Stimulated activated CD8-positive, alpha-beta memory T cell treated with anti-CD3 and anti-CD28 coated beads, Interleukin-15, amount 100 ng/mL, for 24 hours (primary cell): ENCODE data around the gene TOGARAM2.

Experiments
- DNase-seq: peaks from one replicate; pipeline ENCODE4 v3.0.0-alpha.2; 2020; ENCODE audit warnings: low read depth

The TOGARAM2 gene

GRCh38 chr2:29053670-29054400, 72.7 kb downstream of the TOGARAM2 start:
- no peak for DNase-seq

GRCh38 chr2:29054430-29054829, 73.3 kb downstream of the TOGARAM2 start:
- no peak for DNase-seq

GRCh38 chr2:29055601-29056000, 74.5 kb downstream of the TOGARAM2 start:
- DNase-seq: no peak

- no peak for DNase-seq
Observed at GRCh38 chr2:29056452-29056851, 75.4 kb downstream of the TOGARAM2 start.

- no peak for DNase-seq
Observed at GRCh38 chr2:29057006-29057405, 75.9 kb downstream of the TOGARAM2 start.

GRCh38 chr2:29059624-29060023, 78.5 kb downstream of the TOGARAM2 start:
- DNase-seq: no peak

GRCh38 chr2:29060441-29060840, 79.3 kb downstream of the TOGARAM2 start:
- no peak for DNase-seq

GRCh38 chr2:29061176-29061575, 80.1 kb downstream of the TOGARAM2 start:
- no peak for DNase-seq

- DNase-seq: no peak
Observed at GRCh38 chr2:29061616-29062015, 80.5 kb downstream of the TOGARAM2 start.

- no peak for DNase-seq
Observed at GRCh38 chr2:29062371-29062770, 81.3 kb downstream of the TOGARAM2 start.

- no peak for DNase-seq
Observed at GRCh38 chr2:29063056-29063455, 82.0 kb downstream of the TOGARAM2 start.

GRCh38 chr2:29063646-29064345, 82.7 kb downstream of the TOGARAM2 start:
- DNase-seq: no peak

GRCh38 chr2:29064346-29064715, 83.2 kb downstream of the TOGARAM2 start:
- DNase-seq: no peak

- no peak for DNase-seq
Observed at GRCh38 chr2:29064746-29065067, 83.6 kb downstream of the TOGARAM2 start.

- no peak for DNase-seq
Observed at GRCh38 chr2:29065068-29065811, 84.1 kb downstream of the TOGARAM2 start.

- no peak for DNase-seq
Observed at GRCh38 chr2:29066271-29066860, 85.3 kb downstream of the TOGARAM2 start.

GRCh38 chr2:29066997-29067605, 86.0 kb downstream of the TOGARAM2 start:
- DNase-seq: no peak

GRCh38 chr2:29068513-29068912, 87.4 kb downstream of the TOGARAM2 start:
- no peak for DNase-seq

GRCh38 chr2:29070526-29070925, 89.4 kb downstream of the TOGARAM2 start:
- no peak for DNase-seq

- DNase-seq: no peak
Observed at GRCh38 chr2:29071032-29071975, 90.2 kb downstream of the TOGARAM2 start.

- DNase-seq: no peak
Observed at GRCh38 chr2:29072251-29072650, 91.2 kb downstream of the TOGARAM2 start.
